Left colon (tissue), 2 donors: Measurements from ENCODE around the gene SLC16A7. TPM values are rescaled to one million over a fixed set of nuclear protein-coding genes. Genes with fewer than 3 reads are reported as not detected.
"Not testable (repeated sequence)": the region's sequence is repeated elsewhere in the genome, so short reads cannot be mapped to it uniquely, and the experiment has no call there.

Experiments
- ATAC-seq: fragments of 200-7000 bp; cut with Tn5 transposase; one replicate; pipeline ENCODE4 v1.9.1; 2020; ENCODE audit warnings: mild to moderate bottlenecking, moderate library complexity
- DNase-seq, 2 donors: peaks; one replicate each; pipeline ENCODE4 v3.0.0-alpha.2; 2020
- intact Hi-C, 2 donors: fragments of 100-400 bp; cut with DNase I in 1 of 2; cut with micrococcal nuclease in 1 of 2; formaldehyde crosslinking; loops; one replicate each; pipeline versions ENCODE4 v1.11.2 to v1.14.0; 2022; cut with DNase I, micrococcal nuclease
- long read RNA-seq: library from polyadenylated mRNA; unstranded; transcript quantifications from one replicate; pipeline ENCODE4 v2.0.0, GENCODE V29; 2021
- total RNA-seq, 2 donors: library from RNA; stranded (reverse); fragmentation: NEBNext Ultra II Directional; extraction: Animal tissue kit (Norgen Biotek cat#: 25700); gene quantifications; one replicate each; pipeline ENCODE4 v1.2.1, GENCODE V29; 2021
- donor health status: DM: no; HTN: no; CAD: no.
- donor health status: DM: yes; HTN: yes; CAD: no.

Gene SLC16A7
- total RNA-seq, result 1 to 10 TPM; 8.1 to 8.8 TPM
- long read RNA-seq, partial matches to known transcripts, result 0 of 3 reads
- long read RNA-seq, other reads (novel, unspliced or antisense), result 3 of 3 reads

- intact Hi-C loops, result no loop called here
- ATAC-seq (peak; percentile 82), DNase-seq (peak; percentile 81 to 82)
Measured at GRCh38 chr12:59595883-59596540, at the start of gene SLC16A7. Gene SLC16A7 (plus strand): TSS chr12:59596029. CDS start chr12:59704802, 108,773 bp downstream.

- intact Hi-C loops, result no loop called here
- DNase-seq, result peak in 1 of 2 donors; percentile 6
- ATAC-seq, result peak; percentile 53
Measured at GRCh38 chr12:59548930-59549329, 46.9 kb upstream of the SLC16A7 start.

GRCh38 chr12:59559696-59560095 is 36.1 kb upstream of the SLC16A7 start:
- ATAC-seq (no peak), DNase-seq (no peak)
- intact Hi-C loops, result no loop called here

- no peak for DNase-seq
- intact Hi-C loops, result no loop called here
Measured at GRCh38 chr12:59570145-59570544, 25.7 kb upstream of the SLC16A7 start.

GRCh38 chr12:59574406-59574805 is 21.4 kb upstream of the SLC16A7 start:
- no peak for ATAC-seq
- DNase-seq, result no peak
- intact Hi-C loops, result no loop called here

More at GRCh38 chr12:59570145-59570544, 25.7 kb upstream of the SLC16A7 start:
- no peak for ATAC-seq

GRCh38 chr12:59575826-59576225 is 20.0 kb upstream of the SLC16A7 start:
- DNase-seq (no peak), ATAC-seq (no peak)
- intact Hi-C loops, result no loop called here

- intact Hi-C loops, result no loop called here
- ATAC-seq, result no peak
- no peak for DNase-seq
Measured at GRCh38 chr12:59578254-59578653, 17.6 kb upstream of the SLC16A7 start.

GRCh38 chr12:59579631-59580030 is 16.2 kb upstream of the SLC16A7 start:
- DNase-seq, result no peak
- intact Hi-C loops, result no loop called here
- no peak for ATAC-seq

- DNase-seq (no peak), ATAC-seq (no peak)
- intact Hi-C loops, result no loop called here
Measured at GRCh38 chr12:59580050-59580449, 15.8 kb upstream of the SLC16A7 start.

- DNase-seq (no peak), ATAC-seq (no peak)
- intact Hi-C loops, result no loop called here
Measured at GRCh38 chr12:59583003-59583712, 12.7 kb upstream of the SLC16A7 start.

- ATAC-seq (no peak), DNase-seq (no peak)
- intact Hi-C loops, result no loop called here
Measured at GRCh38 chr12:59587710-59588109, 8.1 kb upstream of the SLC16A7 start.

- DNase-seq, result no peak
- ATAC-seq, result no peak
- intact Hi-C loops, result no loop called here
Measured at GRCh38 chr12:59593761-59594160, 2.1 kb upstream of the SLC16A7 start.

- no peak for DNase-seq
- intact Hi-C loops, result no loop called here
- ATAC-seq, result no peak
Measured at GRCh38 chr12:59594943-59595500, 807 bp upstream of the SLC16A7 start.

- DNase-seq (no peak), ATAC-seq (no peak)
- intact Hi-C loops, result no loop called here
Measured at GRCh38 chr12:59595565-59595882, 305 bp upstream of the SLC16A7 start.

GRCh38 chr12:59597385-59597781 is 1.6 kb downstream of the SLC16A7 start:
- intact Hi-C loops, result no loop called here
- ATAC-seq (peak; percentile 4), DNase-seq (peak in 1 of 2 donors; percentile 31)

- ATAC-seq, result no peak
- no peak for DNase-seq
- intact Hi-C loops, result no loop called here
Measured at GRCh38 chr12:59600171-59600570, 4.3 kb downstream of the SLC16A7 start.

- ATAC-seq (no peak), DNase-seq (no peak)
- intact Hi-C loops, result no loop called here
Measured at GRCh38 chr12:59603754-59604153, 7.9 kb downstream of the SLC16A7 start.

- ATAC-seq, DNase-seq, intact Hi-C loops: not testable (repeated sequence)
Measured at GRCh38 chr12:59612823-59613434, 17.1 kb downstream of the SLC16A7 start.

- no peak for ATAC-seq
- no peak for DNase-seq
- intact Hi-C loops, result no loop called here
Measured at GRCh38 chr12:59615392-59616165, 19.8 kb downstream of the SLC16A7 start.
